NT2/D1 (cell line): ENCODE data around the gene CAB39.

Experiments
- SUZ12 ChIP-seq: IDR thresholded peaks from 2 replicates; pipeline ENCODE4 v1.6.1; 2011; ENCODE audit not compliant: insufficient read length, insufficient read depth; ENCODE audit errors: extremely low read depth
- YY1 ChIP-seq: IDR thresholded peaks from 2 replicates; pipeline ENCODE4 v1.6.1; 2011; ENCODE audit not compliant: insufficient read length, insufficient read depth
- ZNF274 ChIP-seq: IDR thresholded peaks from 2 replicates; pipeline ENCODE4 v1.6.1; 2011; ENCODE audit warnings: mild to moderate bottlenecking, low read depth, low read length

DNA sequence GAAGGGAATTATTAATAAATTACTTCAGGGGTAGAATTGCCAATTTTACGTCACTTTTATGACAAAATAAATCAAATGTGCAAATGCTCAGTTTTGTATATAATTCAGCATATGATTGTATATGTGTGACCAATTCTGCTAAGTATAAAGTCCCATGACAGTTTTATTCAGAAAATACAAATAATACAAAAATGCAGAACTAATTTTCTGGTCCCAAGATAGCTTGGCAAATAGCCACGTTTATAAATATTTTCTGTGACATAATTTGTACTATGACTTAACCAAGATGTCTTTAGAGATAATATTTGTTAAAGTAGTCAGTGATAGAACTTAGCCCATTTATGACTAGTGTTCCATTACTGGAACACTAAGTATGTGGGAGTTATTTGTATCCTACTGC lies 24.2 kb upstream of the CAB39 start:
- no peak for TF ChIP-seq YY1
- TF ChIP-seq SUZ12: no peak
- TF ChIP-seq ZNF274: no peak
